Mucosa of gallbladder (tissue), 1 donor: Measurements from ENCODE around the gene FIBCD1. TPM values are rescaled to one million over a fixed set of nuclear protein-coding genes. Genes with fewer than 3 reads are reported as not detected.

Source experiments
- DNase-seq: peaks from one replicate; pipeline ENCODE4 v3.0.0-alpha.2; 2020; ENCODE audit warnings: low spot score
- total RNA-seq: library from RNA; stranded (reverse); gene quantifications from one replicate; pipeline ENCODE4 v1.2.1, GENCODE V29; 2021
- donor health status: DM: no; HTN: no; CAD: no.

Gene FIBCD1
- total RNA-seq, 1 donor from 2014 or later: 6.0 TPM

- peak; percentile 62 for DNase-seq
Measured at GRCh38 chr9:130936285-130937117, 2.5 kb downstream of the FIBCD1 start.

- no peak for DNase-seq
Measured at GRCh38 chr9:130935648-130936271, 3.3 kb downstream of the FIBCD1 start.

GRCh38 chr9:130934702-130935647 is 4.1 kb downstream of the FIBCD1 start:
- no peak for DNase-seq

- no peak for DNase-seq
Measured at GRCh38 chr9:130934246-130934645, 4.8 kb downstream of the FIBCD1 start.

- DNase-seq: no peak
Measured at GRCh38 chr9:130933114-130934046, 5.7 kb downstream of the FIBCD1 start.

- no peak for DNase-seq
Measured at GRCh38 chr9:130932255-130933079, 6.6 kb downstream of the FIBCD1 start.

- DNase-seq: no peak
Measured at GRCh38 chr9:130931508-130932254, 7.4 kb downstream of the FIBCD1 start.

GRCh38 chr9:130930804-130931349 is 8.2 kb downstream of the FIBCD1 start:
- no peak for DNase-seq

GRCh38 chr9:130930132-130930803 is 8.8 kb downstream of the FIBCD1 start:
- no peak for DNase-seq

- no peak for DNase-seq
Measured at GRCh38 chr9:130929571-130930038, 9.4 kb downstream of the FIBCD1 start.

- peak; percentile 66 for DNase-seq
Measured at GRCh38 chr9:130927995-130928900, 10.8 kb downstream of the FIBCD1 start.

GRCh38 chr9:130927338-130927737 is 11.7 kb downstream of the FIBCD1 start:
- DNase-seq: no peak

- no peak for DNase-seq
Measured at GRCh38 chr9:130925050-130925678, 13.9 kb downstream of the FIBCD1 start.

- no peak for DNase-seq
Measured at GRCh38 chr9:130924448-130924788, 14.6 kb downstream of the FIBCD1 start.

GRCh38 chr9:130923611-130924447 is 15.2 kb downstream of the FIBCD1 start:
- no peak for DNase-seq
